K562 (cell line): ENCODE results near the gene TTL. TPM values are rescaled to one million over a fixed set of nuclear protein-coding genes. Genes with fewer than 3 reads are reported as not detected.

Experiments
- ARID4B ChIP-seq: sonication (generic); formaldehyde crosslinking; IDR thresholded peaks from 2 replicates; pipeline ENCODE4 v1.8.0; 2022; ENCODE audit warnings: mild to moderate bottlenecking, missing genetic modification reagents
- BHLHE40 ChIP-seq: IDR thresholded peaks from 2 replicates; pipeline ENCODE4 v1.6.1; 2011; ENCODE audit warnings: low read length, improper control_type of control experiment
- KLF10 ChIP-seq: fragments of 250-450 bp; sonication (Bioruptor Pico); IDR thresholded peaks from 2 replicates; pipeline ENCODE4 v1.6.1; 2021; ENCODE audit warnings: matching md5 sums
- MITF ChIP-seq: IDR thresholded peaks from 2 replicates; pipeline ENCODE4 v1.6.1; 2014; ENCODE audit warnings: antibody characterized with exemption
- NFE2 ChIP-seq: IDR thresholded peaks from 2 replicates; pipeline ENCODE4 v1.6.1; 2014; ENCODE audit warnings: antibody characterized with exemption, low read depth
- NRF1 ChIP-seq, 2 experiments: fragments of 450-650 bp; IDR thresholded peaks in 1 of 2; conservative IDR thresholded peaks in 1 of 2; 2 replicates each; pipeline ENCODE4 v1.6.1; 2014; ENCODE audit warnings: mild to moderate bottlenecking in 2 of 2
- POLR2AphosphoS5 ChIP-seq: IDR thresholded peaks from 2 replicates; pipeline ENCODE4 v1.6.1; 2011; ENCODE audit warnings: mild to moderate bottlenecking, low read depth, low read length, moderate library complexity; ENCODE audit not compliant: control insufficient read depth, insufficient read depth
- SMAD3 ChIP-seq: fragments of 450-650 bp; formaldehyde crosslinking; conservative IDR thresholded peaks from 2 replicates; pipeline ENCODE4 v1.4.0; 2020; ENCODE audit warnings: mild to moderate bottlenecking
- TOE1 ChIP-seq, 2 experiments: fragments of 450-650 bp in 1 of 2; sonication (generic) in 1 of 2; formaldehyde crosslinking in 1 of 2; IDR thresholded peaks; 2 replicates each; pipeline versions ENCODE4 v1.7.1 to v1.8.0; 2016 to 2022; ENCODE audit warnings: borderline replicate concordance in 2 of 2, mild to moderate bottlenecking in 2 of 2, antibody characterized with exemption in 1 of 2, inconsistent platforms in 1 of 2, low read depth in 1 of 2, missing genetic modification reagents in 1 of 2, moderate library complexity in 1 of 2
- TSHZ1 ChIP-seq: fragments of 250-450 bp; sonication (Bioruptor Pico); IDR thresholded peaks from 2 replicates; pipeline ENCODE4 v1.4.0; 2020; ENCODE audit warnings: mild to moderate bottlenecking, moderate library complexity
- ZFPM2 ChIP-seq: fragments of 250-450 bp; sonication (Bioruptor Pico); IDR thresholded peaks from 2 replicates; pipeline ENCODE4 v1.5.1; 2022; ENCODE audit warnings: mild to moderate bottlenecking
- ZNF175 ChIP-seq: fragments of 200-800 bp; sonication (Bioruptor generic); IDR thresholded peaks from 2 replicates; pipeline ENCODE4 v1.6.1; 2016; ENCODE audit warnings: low read depth, mild to moderate bottlenecking, missing genetic modification characterization, missing compliant biosample characterization
- ZNF184 ChIP-seq: sonication (generic); formaldehyde crosslinking; IDR thresholded peaks from 2 replicates; pipeline ENCODE4 v1.5.0; 2020; ENCODE audit warnings: missing genetic modification reagents
- ZNF395 ChIP-seq: fragments of 200-800 bp; sonication (Bioruptor generic); IDR thresholded peaks from 2 replicates; pipeline ENCODE4 v1.6.1; 2017; ENCODE audit warnings: missing genetic modification characterization, missing compliant biosample characterization
- ZSCAN29 ChIP-seq: fragments of 450-650 bp; IDR thresholded peaks from 2 replicates; pipeline ENCODE4 v1.6.1; 2017
- polyA plus RNA-seq, 8 experiments: library from polyadenylated mRNA; depleted of rRNA in 4 of 8; stranded (reverse) in 5 of 8; unstranded in 3 of 8; fragments of >200 nt; fragmentation: Nextera tagmentation in 2 of 8; fragmentation: Illumina TruSeq in 1 of 8; extraction: Ambion mirVana in 2 of 8; extraction: Trizol in 1 of 8; gene quantifications; 2 replicates each; pipeline versions ENCODE4 v1.2.1 to v1.2.3, GENCODE V29; 2011 to 2014; ENCODE audit warnings: inconsistent platforms in 1 of 8, missing spikeins in 1 of 8
- total RNA-seq, 7 experiments: library from RNA; depleted of rRNA in 6 of 7; stranded (reverse); fragments of >200 nt in 6 of 7; fragmentation: Illumina TruSeq in 2 of 7; extraction: Trizol in 2 of 7; gene quantifications; 2 replicates each; pipeline versions ENCODE4 v1.2.1 to v1.2.3, GENCODE V29; 2011 to 2021; ENCODE audit warnings: low replicate concordance in 1 of 7

TTL gene
- total and polyA plus RNA-seq, 9 of the 15 experiments (the other 6 are each of a cell fraction or from before 2014, with no cell fraction given): 9.4 to 54.4 (median 34.9) TPM

GRCh38 chr2:112583497-112584133 is 101.7 kb downstream of the TTL start (continued):
- TF ChIP-seq NRF1 (conservative IDR thresholded peaks at IDR 0.05 in 1 of 2, IDR thresholded peaks at IDR 0.05 in 1 of 2) (no peak), BHLHE40 (no peak), TOE1 (IDR thresholded peaks at IDR 0.05; ENCODE audit: borderline replicate concordance) (no peak), TOE1 (CRISPR knock-in tag; IDR thresholded peaks at IDR 0.05; ENCODE audit: borderline replicate concordance, low read depth) (0 out of 2 replicates have a peak, but pooled peaks have one; percentile 26), ZFPM2 (CRISPR knock-in tag) (no peak), ZNF175 (CRISPR knock-in tag) (peak; percentile 36; the same call in 1 of the 2 replicates), MITF (no peak), KLF10 (CRISPR knock-in tag) (no peak), ZNF184 (CRISPR knock-in tag) (no peak), NFE2 (no peak), SMAD3 (CRISPR knock-in tag) (no peak), ARID4B (no peak), ZNF395 (CRISPR knock-in tag) (no peak), ZSCAN29 (no peak), POLR2AphosphoS5 (peak; percentile 21; the same call in 1 of the 2 replicates), TSHZ1 (CRISPR knock-in tag) (no peak)
